ENCODE measurements around the gene BRAP. TPM values are rescaled to one million over a fixed set of nuclear protein-coding genes. Genes with fewer than 3 reads are reported as not detected.
A peak's percentile ranks its signal among the peaks of the same experiment; 100 is the strongest.
"Not testable (repeated sequence)": the region's sequence is repeated elsewhere in the genome, so short reads cannot be mapped to it uniquely, and the experiment has no call there.

BRAP gene, protein sequence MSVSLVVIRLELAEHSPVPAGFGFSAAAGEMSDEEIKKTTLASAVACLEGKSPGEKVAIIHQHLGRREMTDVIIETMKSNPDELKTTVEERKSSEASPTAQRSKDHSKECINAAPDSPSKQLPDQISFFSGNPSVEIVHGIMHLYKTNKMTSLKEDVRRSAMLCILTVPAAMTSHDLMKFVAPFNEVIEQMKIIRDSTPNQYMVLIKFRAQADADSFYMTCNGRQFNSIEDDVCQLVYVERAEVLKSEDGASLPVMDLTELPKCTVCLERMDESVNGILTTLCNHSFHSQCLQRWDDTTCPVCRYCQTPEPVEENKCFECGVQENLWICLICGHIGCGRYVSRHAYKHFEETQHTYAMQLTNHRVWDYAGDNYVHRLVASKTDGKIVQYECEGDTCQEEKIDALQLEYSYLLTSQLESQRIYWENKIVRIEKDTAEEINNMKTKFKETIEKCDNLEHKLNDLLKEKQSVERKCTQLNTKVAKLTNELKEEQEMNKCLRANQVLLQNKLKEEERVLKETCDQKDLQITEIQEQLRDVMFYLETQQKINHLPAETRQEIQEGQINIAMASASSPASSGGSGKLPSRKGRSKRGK
- 10 to 100 TPM; 17.3 to 26.1 (median 22.3) TPM for total RNA-seq
- long read RNA-seq, donor 1, full-length matches to known transcripts = 17 of 29 reads
- long read RNA-seq, donor 1, partial matches to known transcripts = 4 of 29 reads
- long read RNA-seq, donor 1, other reads (novel, unspliced or antisense) = 8 of 29 reads
- long read RNA-seq, donor 2, full-length matches to known transcripts = 3 of 7 reads
- long read RNA-seq, donor 2, partial matches to known transcripts = 2 of 7 reads
- long read RNA-seq, donor 2, other reads (novel, unspliced or antisense) = 2 of 7 reads

DNA sequence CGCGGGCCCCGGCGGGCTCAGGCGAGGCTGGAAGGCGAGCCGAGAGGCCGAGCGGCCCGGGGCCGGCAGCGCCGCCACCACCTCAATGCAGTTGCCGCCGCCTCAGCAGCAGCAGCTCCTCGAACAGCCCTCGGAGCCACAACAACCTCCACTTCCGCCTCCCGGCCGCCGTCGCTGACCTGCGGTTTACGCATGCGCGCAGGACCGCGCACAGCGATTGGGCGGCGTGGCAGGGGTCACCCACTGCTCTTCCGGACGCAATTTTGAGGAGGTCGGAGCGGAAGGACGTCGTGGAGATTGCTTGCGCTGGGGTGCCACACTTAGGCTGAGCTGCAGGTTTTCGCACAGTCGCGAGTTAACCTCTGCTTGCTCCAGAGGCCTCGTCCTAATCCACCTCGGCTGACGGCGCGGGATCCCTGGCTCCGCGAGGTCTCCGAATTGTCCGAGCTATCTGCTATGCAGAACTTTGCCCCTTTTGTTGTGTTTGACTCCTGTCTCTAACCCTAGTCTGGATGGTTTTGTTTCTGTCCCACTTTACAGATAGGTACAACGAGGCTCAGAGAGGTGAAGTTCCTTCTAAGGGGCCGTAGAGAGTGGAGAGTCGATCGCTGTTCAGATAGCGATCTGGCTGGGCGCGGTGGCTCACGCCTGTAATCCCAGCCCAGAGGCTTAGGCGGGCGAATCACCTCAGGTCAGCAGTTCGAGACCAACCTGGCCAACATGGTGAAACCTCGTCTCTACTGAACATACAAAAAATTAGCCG lies at the start of gene BRAP, which contains the start of gene ACAD10:
Gene BRAP (minus strand): TSS at position 146 of the 763 bp plus-strand sequence. CDS start 164 bp downstream, outside the sequence.
Gene ACAD10 (plus strand): TSS at position 243 of the 763 bp plus-strand sequence. CDS start 6,657 bp downstream, outside the sequence.
- Histone ChIP-seq H3K36me3 (ENCODE audit: low read depth) (peaks cover 12% of the 10 kb centered on the region), H3K9me3 (no peaks in the 10 kb centered on the region), H3K4me1 (ENCODE audit: low read depth) (peaks cover 14% of the 10 kb centered on the region), H3K4me3 (peak within 1 kb of the TSS; percentile 89)
- TF ChIP-seq, protein P1, sequence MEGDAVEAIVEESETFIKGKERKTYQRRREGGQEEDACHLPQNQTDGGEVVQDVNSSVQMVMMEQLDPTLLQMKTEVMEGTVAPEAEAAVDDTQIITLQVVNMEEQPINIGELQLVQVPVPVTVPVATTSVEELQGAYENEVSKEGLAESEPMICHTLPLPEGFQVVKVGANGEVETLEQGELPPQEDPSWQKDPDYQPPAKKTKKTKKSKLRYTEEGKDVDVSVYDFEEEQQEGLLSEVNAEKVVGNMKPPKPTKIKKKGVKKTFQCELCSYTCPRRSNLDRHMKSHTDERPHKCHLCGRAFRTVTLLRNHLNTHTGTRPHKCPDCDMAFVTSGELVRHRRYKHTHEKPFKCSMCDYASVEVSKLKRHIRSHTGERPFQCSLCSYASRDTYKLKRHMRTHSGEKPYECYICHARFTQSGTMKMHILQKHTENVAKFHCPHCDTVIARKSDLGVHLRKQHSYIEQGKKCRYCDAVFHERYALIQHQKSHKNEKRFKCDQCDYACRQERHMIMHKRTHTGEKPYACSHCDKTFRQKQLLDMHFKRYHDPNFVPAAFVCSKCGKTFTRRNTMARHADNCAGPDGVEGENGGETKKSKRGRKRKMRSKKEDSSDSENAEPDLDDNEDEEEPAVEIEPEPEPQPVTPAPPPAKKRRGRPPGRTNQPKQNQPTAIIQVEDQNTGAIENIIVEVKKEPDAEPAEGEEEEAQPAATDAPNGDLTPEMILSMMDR (IDR thresholded peaks at IDR 0.05) = no peak
- intact Hi-C loops (cut with DNase I, micrococcal nuclease) = no loop called here
- peak; percentile 95 to 98 (median 96) for DNase-seq
- ATAC-seq = peak; percentile 98

DNA sequence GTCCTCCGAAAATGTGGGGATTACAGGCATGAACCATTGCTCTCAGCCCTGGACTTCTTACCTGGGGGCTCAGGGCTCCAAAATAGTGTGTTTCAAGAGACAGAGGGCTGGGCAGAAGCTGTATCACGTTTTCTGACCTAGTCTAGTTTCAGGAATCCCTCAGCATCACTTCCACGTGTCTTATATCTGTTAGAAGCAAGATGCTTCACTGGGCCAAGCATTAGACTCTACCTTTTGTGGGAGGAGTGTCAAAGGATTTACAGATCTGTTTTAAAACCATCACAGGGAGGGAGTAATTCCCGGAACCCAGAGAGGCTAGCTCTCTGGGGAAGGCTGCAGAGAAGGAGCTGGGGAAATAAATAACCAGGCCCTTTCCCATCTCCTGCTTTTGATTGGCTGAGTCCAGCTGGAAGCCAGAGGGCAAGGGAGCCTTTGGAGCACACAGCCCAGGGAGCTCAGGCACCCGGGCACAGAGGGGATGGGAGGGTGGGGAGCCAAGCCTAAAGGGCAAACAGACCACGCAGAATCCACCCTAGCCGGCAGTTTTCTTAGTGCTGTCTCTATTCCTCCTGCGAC lies 47.7 kb upstream of the BRAP start:
- ATAC-seq = no peak
- TF ChIP-seq, protein P1 (IDR thresholded peaks at IDR 0.05) = no peak

DNA sequence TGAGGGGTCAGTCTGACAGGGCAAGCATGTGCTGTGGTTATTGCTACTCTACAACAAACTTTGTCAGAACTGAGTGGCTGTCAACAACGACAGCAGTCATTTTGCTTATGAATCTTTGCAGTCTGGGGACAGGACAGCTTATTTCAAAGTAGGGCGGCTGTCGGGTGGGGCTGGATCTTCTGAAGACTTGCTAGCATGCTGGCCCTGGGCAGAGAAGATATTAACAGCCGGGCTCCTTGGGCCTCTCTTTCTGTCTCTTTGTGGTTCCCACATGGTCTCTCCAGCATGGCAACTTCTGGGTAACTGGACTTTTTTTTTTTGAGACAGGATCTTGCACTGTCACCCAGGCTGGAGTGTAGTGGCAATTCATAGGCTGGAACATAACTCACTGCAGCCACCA lies 47.0 kb upstream of the BRAP start:
- DNase-seq (no peak), ATAC-seq (no peak)
- TF ChIP-seq, protein P1 (IDR thresholded peaks at IDR 0.05) = no peak
- no peaks in the 10 kb centered on the region for H3K36me3 ChIP-seq (ENCODE audit: low read depth)
- H3K4me3 ChIP-seq = no peak overlapping the region
- intact Hi-C loops (cut with DNase I, micrococcal nuclease) = no loop called here
- no peaks in the 10 kb centered on the region for H3K9me3 ChIP-seq
- H3K4me1 ChIP-seq (ENCODE audit: low read depth) = no peaks in the 10 kb centered on the region

More for the DNA sequence above, 47.7 kb upstream of the BRAP start:
- Histone ChIP-seq H3K9me3 (no peaks in the 10 kb centered on the region), H3K36me3 (ENCODE audit: low read depth) (no peaks in the 10 kb centered on the region), H3K4me1 (ENCODE audit: low read depth) (no peaks in the 10 kb centered on the region), H3K4me3 (no peak overlapping the region)
- DNase-seq = no peak
- intact Hi-C loops (cut with DNase I, micrococcal nuclease) = no loop called here

DNA sequence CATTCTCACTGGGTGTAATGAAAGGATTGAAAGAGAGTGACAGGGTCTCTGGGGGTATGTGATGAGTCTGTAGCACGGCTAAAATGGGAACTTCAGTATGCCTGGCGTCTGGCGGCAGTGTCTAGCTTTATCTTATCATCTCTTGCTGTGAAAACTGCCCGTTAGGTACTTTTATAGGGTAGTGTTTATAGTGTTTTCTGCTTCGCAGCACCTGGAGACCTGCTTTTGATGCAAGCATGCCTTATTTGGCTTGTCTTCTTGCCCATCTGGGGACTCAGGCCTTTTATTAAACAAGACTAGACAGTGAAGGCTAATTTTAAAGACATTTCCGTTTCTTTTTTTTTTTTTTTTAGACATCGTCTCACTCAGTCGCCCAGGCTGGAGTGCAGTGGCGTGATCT lies 44.7 kb upstream of the BRAP start:
- Histone ChIP-seq H3K36me3 (ENCODE audit: low read depth) (no peaks in the 10 kb centered on the region), H3K4me1 (ENCODE audit: low read depth) (no peaks in the 10 kb centered on the region), H3K4me3 (no peak overlapping the region), H3K9me3 (no peaks in the 10 kb centered on the region)
- TF ChIP-seq, protein P1 (IDR thresholded peaks at IDR 0.05) = no peak
- intact Hi-C loops (cut with DNase I, micrococcal nuclease) = no loop called here
- DNase-seq (no peak), ATAC-seq (no peak)

DNA sequence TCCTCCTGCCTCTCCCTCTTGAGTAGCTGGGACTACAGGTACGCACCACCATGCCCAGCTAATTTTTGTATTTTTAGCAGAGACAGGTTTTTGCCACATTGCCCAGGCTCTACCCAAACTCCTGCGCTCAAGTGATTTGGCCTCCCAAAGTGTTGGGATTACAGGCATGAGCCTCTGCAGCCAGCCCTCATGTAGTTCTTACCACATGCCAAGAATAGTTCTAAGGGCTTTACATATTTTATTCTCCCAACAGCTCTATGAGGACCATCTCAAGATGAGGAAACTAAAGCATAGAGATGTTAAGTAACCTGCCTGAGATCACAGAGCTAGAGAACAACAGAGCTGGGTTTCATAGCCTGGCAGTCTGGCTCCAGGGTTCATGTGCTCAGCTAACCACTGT lies 43.0 kb upstream of the BRAP start:
- TF ChIP-seq, protein P1 (IDR thresholded peaks at IDR 0.05) = no peak
- intact Hi-C loops (cut with DNase I, micrococcal nuclease) = no loop called here
- no peak for DNase-seq
- Histone ChIP-seq H3K36me3 (ENCODE audit: low read depth) (no peaks in the 10 kb centered on the region), H3K4me3 (no peak overlapping the region), H3K4me1 (ENCODE audit: low read depth) (no peaks in the 10 kb centered on the region), H3K9me3 (no peaks in the 10 kb centered on the region)
- no peak for ATAC-seq

DNA sequence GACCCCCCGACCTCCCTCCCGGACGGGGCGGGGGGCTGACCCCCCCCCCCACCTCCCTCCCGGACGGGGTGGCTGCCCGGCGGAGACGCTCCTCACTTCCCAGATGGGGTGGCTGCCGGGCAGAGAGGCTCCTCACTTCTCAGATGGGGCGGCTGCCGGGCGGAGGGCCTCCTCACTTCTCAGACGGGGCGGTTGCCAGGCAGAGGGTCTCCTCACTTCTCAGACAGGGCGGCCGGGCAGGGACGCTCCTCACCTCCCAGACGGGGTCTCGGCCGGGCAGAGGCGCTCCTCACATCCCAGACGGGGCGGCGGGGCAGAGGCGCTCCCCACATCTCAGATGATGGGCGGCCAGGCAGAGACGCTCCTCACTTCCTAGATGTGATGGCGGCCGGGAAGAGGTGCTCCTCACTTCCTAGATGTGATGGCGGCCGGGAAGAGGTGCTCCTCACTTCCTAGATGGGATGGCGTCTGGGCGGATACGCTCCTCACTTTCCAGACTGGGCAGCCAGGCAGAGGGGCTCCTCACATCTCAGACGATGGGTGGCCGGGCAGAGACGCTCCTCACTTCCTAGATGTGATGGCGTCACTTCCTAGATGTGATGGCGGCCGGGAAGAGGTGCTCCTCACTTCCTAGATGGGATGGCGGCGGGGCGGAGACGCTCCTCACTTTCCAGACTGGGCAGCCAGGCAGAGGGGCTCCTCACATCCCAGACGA lies 38.0 kb upstream of the BRAP start:
- DNase-seq; ATAC-seq; H3K4me3 ChIP-seq; intact Hi-C loops (cut with DNase I, micrococcal nuclease); H3K9me3 ChIP-seq; H3K4me1 ChIP-seq (ENCODE audit: low read depth); H3K36me3 ChIP-seq (ENCODE audit: low read depth): not testable (repeated sequence)
